HG02885 (cell line): ENCODE results near the gene EHBP1L1.

Experiments used
- ATAC-seq: cut with Tn5 transposase; IDR thresholded peaks from one replicate; pipeline ENCODE4 v1.9.1; 2021; ENCODE audit warnings: mild to moderate bottlenecking; ENCODE audit not compliant: unreplicated experiment, poor library complexity

EHBP1L1 gene

GRCh38 chr11:65611758-65612603 lies 36.1 kb downstream of the EHBP1L1 start:
- ATAC-seq: no peak

DNA sequence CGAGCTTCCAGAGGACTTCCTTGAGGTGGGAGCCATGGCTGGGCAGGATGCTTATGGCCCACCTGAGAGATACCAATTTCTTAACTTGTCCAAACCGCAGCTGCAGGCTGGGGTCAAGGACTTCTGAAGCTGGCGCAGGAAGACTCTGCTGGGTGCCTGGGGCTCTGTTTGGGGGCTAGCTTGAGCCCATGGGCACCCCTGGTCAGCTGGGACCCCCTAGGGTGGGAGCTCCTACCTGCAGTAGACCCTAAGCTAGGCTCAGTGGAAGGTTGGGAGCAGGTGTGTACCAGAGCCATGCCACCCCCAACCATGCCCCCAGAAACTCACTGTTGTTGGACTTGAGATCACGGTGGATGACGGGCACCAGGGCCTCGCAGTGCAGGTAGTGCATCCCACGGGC lies 36.8 kb downstream of the EHBP1L1 start:
- ATAC-seq: no peak

DNA sequence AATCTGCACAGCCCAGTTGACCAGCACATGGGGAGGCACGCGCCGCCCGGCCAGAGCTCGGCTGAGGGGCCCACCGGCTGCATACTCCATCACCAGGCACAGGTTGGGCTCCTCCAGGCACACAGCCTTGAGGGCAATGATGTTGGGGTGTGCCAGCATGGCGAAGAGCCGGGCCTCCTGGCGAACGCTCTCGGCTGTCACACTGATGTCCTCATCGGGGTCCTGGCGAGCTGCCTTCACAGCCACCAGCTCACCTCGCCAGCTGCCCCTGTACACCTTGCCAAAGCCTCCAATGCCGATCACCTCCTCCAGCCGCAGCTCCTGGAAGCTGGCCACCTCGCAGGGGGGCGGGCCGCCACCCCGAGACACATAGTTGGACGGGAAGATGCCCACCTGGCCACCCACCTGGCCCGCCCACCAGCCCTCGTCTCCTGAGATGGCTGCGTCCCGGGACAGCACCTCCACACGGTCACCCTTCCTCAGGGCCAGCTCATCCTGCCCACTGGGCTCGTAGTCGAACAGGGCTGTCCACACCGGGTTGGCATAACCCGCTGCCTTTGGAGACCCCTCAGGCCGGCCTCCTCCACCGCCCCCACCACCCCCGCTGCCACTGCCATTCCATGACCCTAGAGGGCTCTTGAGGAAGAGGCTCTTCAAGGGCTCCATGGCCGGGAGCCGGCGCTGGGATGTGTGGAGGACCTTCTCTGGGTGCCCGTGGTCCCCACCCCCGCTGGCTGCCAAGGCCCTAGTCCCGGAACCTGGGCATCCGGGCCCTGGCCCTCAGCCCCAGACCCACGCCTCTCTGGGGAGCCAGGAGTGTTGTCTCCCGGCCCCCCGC lies 37.5 kb downstream of the EHBP1L1 start:
- ATAC-seq: no peak

DNA sequence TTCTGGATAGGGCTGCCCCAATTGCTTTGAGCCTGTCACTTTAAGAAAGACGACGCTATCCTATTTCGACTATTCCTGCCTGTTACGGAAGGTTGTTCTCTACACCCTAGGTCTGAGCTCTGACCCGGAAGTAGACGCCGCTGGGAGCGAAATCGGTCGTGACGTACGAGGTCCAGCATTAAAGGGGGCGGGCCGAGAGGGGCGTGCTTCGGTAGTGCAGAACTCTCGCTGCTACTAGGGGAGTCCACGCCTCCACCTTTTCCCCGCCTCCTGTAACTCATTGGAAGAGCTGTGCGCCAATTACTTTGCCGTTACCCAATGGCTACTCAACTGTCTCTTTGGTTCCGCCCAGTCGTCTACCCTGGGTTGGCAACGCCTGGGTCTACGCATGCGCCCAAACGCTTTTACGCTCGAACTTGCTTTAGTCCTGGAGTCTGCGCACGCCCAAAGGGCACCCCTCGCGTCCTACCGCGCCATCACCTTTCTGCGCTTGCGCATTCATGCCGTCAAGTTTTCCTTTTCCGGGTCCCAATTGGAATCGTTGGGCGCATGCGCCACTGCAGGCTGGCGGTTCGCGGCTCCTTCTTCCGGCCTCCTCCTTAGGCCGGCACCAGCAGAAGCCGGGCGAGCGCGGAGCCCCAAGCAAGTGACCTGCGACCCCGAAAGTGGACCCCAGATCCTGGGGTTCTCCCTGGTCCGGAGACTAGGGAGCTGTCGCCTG lies 39.5 kb downstream of the EHBP1L1 start, which contains the start of gene PCNX3:
Gene PCNX3 (plus strand): TSS at position 548 of the 721 bp plus-strand sequence. CDS start 536 bp downstream, outside the sequence.
- ATAC-seq: peak; percentile 81

- peak; percentile 2 for ATAC-seq
Observed at GRCh38 chr11:65615950-65616574, 40.2 kb downstream of the EHBP1L1 start.

- no peak for ATAC-seq
Observed at GRCh38 chr11:65616575-65617001, 40.7 kb downstream of the EHBP1L1 start.

- ATAC-seq: no peak
Observed at GRCh38 chr11:65617136-65617850, 41.4 kb downstream of the EHBP1L1 start.

- no peak for ATAC-seq
Observed at GRCh38 chr11:65617990-65618751, 42.3 kb downstream of the EHBP1L1 start.

DNA sequence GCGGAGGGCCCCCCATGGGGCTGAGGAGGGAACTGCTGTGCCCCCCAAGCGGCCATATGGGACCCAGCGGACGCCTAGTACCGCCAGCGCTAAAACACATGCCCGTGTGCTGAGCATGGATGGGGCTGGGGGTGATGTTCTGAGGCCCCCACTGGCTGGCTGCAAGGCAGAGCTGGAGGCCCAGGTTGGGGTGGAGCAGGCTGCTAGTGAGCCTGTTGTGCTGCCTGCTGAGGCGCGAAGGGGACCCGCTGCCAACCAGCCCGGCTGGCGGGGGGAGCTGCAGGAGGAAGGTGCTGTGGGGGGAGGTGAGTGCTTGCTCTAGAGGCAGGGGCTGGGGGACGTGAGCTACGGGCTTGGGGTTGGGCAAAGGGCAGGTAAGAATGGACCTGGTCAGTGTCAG lies 42.9 kb downstream of the EHBP1L1 start:
- no peak for ATAC-seq

GRCh38 chr11:65619281-65619928 lies 43.6 kb downstream of the EHBP1L1 start:
- ATAC-seq: no peak

DNA sequence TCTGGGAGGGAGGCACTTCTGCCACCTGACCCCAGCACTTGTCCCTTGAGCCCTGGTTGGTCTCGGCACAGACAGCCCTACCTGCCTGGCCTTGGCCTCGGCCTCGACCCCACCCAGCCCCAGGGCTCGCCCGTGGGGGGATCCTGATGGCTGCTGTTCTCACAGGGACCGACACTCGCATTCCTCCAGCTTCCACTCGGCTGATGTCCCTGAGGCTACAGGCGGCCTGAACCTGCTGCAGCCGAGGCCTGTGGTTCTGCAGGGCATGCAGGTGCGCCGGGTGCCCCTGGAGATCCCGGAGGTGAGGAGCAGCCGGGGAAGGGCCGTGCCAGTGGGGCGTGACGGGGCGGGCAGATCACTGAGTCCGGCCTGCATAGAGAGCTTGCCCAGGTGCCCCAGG lies 44.8 kb downstream of the EHBP1L1 start:
- ATAC-seq: no peak

DNA sequence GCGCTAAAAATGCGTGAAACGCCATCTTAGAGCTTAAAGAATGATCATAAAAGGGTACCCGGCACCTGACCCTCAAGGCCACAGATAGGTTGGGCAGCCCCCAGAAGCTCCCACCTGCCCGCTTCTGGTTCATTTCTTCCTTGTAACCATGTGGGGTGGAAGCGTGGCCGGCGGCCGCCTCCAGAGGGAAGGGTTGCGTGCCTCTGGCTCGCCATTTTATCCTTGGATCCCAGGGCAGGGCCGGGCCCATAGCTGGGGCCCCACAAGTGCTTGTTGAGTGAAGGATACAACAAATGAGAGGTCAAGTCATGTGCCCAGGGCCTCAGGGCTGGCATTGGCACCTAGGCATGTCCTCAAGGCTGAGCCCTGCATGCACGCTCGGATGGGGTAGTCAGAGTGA lies 45.6 kb downstream of the EHBP1L1 start:
- ATAC-seq: no peak

DNA sequence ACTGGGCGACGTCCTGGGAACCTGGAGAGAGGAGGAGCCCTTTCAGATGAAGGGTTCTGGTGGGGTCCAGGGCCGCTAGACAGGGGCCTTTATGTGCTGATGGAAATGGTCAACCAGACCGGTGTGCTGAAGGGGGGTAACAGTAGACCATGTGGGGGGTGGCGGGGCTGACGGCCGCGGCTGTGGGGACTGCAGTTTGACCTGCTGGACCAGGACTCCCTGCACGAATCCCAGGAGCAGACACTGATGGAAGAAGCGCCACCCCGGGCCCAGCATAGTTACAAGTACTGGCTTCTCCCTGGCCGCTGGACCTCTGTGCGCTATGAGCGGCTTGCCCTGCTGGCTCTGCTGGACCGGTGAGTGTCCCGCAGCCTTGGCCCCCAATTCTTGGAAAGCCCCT lies 46.2 kb downstream of the EHBP1L1 start:
- ATAC-seq: no peak

DNA sequence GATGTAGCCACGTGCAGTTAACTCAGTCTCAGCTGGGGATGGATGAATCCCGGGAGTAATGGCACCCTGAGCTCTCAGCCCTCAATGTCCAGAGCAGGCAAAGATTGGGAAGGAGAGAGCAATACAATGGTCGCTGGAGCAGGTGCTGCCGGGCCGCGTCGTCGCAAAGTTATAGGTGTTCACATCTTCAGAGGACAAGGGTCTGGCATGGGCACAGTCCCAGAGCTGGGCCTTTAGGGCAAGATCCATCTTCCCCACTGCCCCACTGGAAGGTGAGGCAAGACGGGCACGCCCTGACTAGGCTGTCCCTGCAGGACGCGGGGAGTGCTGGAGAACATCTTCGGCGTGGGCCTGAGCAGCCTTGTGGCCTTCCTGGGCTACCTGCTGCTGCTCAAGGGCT lies 47.3 kb downstream of the EHBP1L1 start:
- ATAC-seq: no peak

- no peak for ATAC-seq
Observed at GRCh38 chr11:65623852-65624616, 48.2 kb downstream of the EHBP1L1 start.

GRCh38 chr11:65624931-65625627 lies 49.2 kb downstream of the EHBP1L1 start:
- ATAC-seq: no peak
